Measurements from ENCODE around the gene TRMT44.
"Not testable (repeated sequence)": the region's sequence is repeated elsewhere in the genome, so short reads cannot be mapped to it uniquely, and the experiment has no call there.

TRMT44 gene

DNA sequence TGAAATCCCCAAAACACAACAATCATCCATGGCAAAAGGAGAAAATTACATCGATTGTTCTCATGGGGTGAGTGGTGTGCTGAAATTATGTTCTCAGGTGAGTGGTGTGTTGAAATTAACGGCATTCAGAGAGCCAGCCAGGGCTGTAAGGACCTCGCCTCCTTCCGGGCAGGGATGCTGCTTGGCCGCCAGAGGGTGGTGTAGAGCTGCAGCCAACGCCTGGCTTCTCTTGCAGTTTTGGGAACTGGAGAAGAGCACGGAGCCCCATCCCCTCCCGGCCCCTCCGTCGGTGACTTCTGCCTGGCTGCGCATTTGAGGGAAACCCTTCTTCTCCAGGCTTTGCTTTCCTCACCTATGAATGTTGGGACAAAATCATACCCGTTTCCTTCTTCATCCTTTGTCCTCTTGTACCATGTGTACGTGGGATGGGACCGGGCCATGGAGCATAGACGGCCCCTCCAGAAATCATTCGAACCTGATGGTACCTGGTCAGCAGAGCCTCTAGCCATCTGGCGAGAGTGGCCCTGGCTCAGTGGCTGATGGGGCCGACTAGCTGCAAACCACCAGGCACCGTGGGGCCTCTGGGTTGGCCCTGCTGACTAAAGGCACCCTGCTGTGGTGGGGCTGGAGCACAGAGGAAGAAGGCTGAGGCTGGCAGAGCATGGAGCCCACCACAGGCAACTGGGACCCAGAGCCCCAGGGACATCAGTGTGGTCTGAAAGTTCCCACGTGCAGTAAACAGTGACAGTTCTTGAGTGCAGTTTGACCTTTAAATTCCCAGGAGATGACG lies 28.4 kb downstream of the TRMT44 start:
- DNase-seq (ENCODE audit: low read depth, low spot score), result peak; percentile 83

DNA sequence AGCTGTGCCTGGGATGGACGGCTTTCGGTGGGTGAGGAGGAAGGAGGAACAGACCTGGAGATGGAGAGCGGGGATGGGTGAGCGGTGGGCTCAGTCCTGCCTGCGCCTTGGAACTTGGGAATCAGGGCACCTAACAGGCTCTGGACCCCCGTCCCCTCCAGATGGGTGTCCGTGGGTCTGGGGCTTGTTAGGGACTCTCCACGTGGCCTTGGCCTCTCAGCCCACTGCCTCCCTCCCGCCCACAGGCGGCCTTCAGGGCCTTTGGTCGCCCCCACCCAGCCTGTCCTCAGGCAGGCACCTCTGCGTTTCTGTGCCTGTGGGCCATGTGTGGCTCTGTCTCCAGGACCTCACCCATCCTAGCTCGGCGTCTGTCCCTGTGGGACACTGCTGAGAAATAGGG lies 29.0 kb downstream of the TRMT44 start:
- DNase-seq (ENCODE audit: low read depth, low spot score), result no peak

DNA sequence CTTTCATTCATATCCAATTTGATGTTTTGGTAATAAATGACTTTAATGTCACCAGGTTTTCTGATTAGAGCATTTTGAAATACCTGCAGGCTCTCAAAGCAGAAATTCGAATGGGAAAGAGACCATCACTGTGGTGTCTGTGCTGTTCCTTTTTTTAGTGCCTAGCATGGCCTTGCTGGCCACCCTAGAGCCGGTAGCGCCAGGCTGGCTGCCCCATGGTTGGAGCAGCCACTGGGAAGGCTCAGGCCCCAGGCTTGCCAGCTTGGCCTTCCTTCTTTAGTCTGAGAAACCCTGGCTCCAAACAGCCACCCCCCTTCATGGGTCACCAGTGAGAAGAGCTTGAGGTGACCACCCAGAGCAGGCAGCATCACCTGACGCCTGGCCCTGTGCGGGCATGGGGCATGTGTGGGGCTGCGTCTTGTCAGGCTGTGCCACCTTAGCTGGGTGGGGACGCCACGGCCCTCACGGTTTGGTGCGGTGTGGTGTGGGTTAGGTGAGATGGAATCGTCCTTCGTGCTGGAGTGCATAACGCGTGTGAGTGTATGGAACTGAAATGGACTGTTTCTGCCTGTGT lies 30.0 kb downstream of the TRMT44 start:
- no peak for DNase-seq (ENCODE audit: low read depth, low spot score)

DNA sequence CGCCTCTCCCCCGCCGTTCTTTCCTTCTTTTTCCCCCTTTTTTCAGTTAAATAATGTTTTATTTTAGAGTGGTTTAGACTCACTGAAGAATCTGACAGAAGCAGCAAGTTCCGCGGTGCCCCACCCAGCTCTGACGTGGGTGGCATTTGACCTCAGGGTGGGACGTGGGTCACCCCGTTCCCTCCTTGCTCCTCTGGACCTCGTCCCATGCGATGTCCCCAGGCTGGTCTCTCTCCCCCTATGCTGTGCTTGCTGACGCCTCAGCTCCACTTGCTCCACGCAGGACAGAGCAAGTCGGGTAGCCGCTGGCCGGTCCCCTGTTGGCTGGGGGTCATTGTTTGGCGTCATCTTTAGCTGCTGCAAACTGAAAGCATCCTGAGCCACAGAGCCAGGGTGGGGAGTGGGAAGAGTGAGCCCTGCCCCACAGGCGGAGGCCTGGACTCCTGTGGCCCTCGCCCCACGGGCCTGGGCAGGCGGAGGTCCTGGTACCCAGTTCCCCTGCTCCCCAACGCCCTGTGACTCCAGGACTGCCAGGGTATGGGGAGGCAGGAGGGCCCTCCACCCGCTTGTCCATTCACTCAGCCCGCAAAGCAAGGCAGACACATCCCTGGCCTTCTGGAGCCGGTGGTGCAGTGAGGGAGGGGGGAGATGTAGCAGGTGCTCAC lies 30.8 kb downstream of the TRMT44 start:
- DNase-seq (ENCODE audit: low read depth, low spot score), result no peak

DNA sequence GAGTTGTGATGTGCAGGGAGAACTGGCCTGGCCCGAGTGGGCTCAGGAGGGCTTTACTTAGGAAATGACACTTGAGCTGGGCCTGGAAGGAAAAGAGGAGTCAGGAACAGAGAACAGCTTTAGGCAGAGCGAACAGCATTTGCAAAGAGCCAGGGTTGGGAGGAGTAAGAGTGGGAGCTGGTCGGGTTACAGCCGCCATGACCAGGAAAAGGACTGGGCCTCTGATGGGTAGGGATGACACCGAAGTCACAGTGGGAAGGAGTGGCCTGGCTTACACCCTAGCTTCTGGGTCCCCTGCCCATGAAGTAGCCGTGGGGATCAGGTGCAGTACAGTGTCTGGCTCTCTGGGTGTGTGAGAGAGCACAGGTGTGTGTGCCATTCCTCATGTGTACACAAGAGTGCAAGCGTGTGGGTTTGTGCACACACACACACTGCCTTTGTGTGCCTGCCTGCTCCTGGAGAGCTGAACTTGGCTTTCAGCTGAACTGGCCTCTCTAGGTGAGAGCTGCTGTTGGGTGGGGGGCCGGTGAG lies 31.6 kb downstream of the TRMT44 start:
- no peak for DNase-seq (ENCODE audit: low read depth, low spot score)

DNA sequence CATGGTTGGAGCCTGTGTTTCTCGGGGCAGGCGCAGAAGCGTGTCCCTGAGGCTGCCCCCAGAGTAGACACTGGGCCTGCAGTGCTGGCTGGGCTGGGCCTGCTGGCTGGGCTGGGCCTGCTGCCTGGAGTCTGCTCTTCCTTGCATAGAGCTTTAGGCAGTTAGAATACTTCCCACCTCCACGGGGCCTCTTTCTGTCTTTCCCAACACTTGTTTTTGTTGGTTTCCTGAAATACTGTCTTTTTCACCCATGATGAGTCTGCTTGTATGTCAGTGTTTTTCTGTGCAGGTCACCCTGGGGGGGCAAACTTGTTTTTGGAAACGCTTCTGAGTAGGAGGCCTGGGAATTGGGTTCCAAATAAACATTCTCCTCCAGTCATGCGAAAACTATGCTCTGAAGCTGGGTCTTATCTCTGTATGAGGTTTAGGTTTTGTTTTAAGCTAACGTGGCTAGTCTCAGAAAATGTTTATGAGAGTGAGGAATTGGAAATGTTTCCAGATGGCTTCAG lies 32.2 kb downstream of the TRMT44 start:
- DNase-seq (ENCODE audit: low read depth, low spot score), result peak; percentile 94

DNA sequence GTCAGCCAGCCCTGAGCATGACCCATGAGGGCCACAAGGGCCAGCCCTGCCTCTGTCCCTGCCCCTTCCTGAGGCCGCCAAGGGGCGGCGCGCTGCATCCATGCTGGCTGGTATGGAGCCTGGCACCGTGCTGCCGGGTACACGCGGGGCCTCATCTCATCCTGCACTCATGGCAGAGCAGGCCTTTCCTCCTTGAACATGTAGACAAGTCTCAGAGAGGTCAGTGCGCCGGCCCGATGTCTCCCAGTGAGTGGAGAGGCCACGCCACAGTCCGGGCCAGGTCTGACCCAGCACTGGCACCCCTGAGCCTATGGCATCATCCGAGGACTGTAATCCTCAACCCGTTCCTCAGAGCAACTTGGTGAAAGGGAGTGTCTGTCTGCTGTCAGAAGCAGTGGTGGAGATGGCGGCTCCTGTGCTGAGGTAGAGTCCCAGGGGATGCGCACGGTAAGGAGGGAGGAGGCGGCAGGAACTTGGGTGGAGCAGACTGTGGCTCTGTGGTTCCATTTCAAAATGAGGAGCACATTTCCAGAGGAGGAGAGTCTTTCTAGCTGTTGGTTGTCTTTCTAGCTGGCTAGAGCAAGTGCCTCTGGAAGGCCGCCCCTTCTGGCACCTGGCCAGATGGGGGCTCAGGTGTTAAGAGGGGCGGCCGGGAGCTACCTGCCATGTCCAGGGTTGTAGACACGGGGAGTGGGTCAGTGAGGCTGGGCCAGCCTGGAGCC lies 32.8 kb downstream of the TRMT44 start:
- DNase-seq (ENCODE audit: low read depth, low spot score), result no peak

DNA sequence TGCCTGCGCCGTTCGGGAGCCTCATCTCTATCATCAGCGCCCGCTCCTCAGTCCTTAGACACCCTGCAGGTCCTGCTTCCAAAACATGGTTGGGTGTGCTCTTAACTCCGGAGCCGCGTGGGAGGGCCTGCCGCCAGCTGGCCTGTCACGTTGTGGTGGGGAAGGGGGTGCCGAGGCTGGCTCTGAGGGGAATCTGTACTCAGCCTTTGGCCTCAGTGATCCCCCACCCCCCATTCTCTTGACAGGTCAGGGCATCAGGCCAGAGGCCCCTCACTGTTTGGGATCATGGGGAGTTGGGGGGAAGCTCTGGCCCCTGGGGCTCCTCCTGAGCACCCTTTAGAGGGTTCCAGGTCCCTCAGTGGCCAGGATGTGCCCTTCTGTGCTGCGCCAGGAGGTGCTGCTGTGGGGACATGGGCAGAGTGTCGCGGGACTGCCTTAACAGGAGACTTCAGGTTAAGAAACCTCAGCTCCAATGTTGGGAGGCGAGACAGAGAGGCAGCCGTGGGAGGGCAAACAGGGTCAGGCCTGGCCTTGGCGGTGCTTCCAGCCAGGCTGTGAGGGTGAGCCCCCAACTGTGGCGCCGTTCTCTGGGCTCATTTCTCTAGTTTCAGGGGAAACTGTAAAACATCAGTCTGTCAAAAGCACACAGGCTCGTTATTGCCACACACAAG lies 33.5 kb downstream of the TRMT44 start:
- DNase-seq (ENCODE audit: low read depth, low spot score), result no peak

DNA sequence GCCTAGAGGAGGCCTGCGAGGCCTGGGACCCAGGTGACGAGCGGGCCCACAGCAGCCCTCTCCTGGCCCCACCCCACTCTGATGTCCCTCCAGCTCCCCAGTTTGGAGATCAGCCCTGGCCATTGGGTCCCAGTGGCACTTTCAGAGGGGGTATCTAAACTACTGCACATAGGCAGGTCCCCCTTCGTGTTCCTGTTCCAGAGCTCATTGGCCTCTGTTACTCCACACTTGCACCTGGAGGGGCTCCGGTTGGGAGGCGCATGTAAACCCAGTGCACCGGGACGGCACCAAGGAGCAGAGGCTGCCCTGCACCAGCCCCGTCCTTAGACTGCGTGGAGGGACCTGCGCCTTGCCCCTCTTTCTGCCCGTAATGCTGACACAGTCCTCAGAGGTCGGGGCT lies 34.3 kb downstream of the TRMT44 start:
- DNase-seq (ENCODE audit: low read depth, low spot score), result no peak

DNA sequence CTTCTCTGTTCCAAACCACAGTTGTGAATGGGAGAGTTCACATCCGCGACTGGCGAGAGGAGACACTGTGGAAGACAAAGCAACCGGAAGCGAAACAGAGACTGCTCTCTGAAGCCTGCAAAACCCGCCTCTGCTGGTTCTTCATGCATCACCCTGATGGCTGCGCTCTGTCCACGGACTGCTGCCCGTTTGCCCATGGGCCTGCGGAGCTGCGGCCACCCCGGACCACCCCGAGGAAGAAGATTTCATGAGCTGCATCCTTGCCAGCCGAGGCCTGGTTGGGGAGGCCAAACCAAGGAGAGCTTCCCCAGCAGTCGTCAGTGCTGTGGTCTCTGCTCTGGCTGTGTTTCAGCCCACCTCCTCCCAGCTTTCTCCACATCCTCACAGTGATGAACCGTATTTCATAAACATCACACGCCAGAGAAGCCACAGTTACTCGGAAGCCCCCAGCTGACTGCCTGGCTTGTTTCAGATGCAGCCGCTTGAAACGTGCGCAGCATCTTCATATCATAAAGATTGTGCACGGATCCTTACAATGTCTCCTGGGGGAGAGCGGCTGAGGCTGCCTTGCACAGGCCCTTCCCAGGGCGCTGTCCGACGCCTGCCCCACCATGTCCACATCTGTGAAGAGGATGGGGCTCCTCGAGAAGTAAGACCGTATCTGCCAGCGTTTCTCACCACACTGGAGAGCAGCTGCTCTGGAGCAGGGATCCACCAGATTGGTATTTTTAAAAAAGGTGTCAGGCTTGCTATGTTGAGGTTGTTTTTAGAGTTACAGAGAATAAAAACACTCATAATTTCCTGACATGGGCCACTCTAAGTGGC lies 35.4 kb downstream of the TRMT44 start:
- no peak for DNase-seq (ENCODE audit: low read depth, low spot score)

DNA sequence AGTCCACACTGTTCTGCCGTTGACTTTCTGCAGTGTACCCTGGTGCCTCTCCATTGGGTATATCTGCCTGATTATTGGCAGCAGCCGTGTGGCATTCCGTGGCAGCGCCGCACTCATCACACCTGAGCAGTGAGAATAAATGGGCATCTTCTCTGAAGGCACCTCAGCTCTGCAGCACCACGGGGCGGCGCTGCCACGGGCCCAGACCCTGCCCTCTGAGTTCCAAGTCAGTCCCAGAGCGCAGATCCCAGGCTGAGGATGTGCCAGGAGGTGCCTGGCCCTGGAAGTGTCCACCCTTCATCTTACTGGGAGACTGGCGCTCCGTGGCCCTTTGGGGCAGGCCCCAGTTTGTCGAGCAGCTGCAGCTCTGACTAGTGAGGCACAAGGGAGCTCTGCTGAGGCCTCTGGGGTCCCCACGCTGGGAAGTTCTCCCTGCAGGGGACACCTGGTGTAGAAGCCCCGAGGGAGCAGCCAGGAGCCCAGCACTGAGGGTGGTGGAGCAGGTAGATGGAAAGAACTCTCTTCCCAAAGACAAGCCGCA lies 36.6 kb downstream of the TRMT44 start:
- DNase-seq (ENCODE audit: low read depth, low spot score), result no peak

DNA sequence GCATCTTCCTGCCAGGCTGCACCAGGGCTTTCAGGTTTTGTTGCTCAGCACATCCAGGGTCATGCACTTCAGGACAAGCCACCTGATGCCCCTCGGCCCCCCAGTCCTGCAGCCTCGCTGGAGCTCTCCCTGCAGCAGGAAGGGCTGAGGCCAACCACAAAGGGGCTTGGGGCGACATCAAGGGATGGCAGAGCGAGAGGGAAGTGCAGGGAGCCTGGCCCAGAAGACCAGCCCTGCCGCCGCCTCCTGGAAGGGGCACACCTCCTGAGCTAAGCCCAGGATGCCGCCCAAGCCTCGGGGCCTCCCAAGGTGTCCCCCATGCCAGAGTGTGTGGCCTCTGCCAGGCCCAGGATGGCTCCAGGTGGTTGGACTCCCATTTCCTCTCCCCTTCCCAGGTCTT lies 37.1 kb downstream of the TRMT44 start:
- DNase-seq (ENCODE audit: low read depth, low spot score), result no peak

DNA sequence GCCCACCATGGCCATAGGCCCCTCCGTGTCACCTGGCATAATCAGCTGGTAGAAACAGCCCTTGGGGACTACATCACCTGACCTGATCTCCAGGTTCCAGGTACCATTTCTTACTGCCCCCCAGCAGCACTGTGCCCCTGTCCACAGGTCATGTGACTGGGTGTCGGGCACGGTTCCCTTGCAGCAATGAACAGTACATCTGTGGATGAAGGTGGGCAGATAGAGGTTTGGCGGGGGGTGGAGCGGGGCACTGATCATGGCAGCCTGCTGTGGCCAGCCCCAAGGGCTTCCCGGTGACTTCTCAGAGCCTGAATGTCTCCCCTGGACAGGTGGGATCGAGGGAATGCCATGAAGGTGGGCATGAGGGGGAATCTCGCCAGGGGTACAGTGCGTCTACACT lies 37.8 kb downstream of the TRMT44 start:
- no peak for DNase-seq (ENCODE audit: low read depth, low spot score)

DNA sequence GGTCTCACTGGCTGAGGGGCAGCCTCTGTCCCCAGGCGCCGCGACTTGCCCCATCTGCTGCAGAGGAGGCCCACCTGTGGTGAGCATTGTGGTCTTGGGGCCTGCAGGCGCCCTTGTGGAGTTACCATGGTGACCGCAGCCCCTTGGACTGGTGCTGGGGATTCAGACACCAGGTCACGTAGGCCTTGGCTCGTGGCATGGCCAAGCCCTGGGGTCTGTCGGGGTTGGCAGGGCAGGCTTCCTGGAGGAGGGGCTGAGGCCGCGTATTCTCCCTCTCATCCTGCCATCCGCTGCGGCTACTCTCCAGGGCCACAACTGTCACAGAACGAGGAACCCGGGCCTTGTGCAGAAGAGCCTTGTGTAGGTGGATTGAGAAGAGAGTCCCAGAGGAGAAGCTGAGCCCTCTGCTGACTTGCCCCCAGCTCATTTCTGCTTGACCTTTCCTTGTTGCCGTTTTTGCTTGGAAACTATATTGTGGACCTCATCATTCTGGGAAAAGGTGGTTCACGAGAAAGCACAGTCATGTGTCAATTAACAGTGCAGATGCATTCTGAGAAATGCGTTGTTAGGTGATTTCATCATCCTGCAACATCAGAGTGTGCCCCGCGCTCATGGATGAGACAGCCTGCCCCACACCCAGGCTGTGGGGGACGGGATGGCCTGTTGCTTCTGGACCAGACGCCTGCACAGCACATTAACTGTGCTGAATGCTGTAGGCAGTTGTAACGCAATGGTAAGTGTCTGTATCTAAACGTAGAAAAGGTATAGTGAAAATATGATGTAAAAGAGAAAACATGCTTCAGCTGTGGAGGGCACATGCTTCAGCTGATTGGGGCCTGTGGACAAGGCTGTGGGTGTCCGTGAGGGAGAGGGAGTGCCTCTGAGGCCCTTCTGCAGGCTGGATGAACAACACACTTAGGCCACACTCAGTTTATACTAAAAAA lies 38.5 kb downstream of the TRMT44 start:
- no peak for DNase-seq (ENCODE audit: low read depth, low spot score)

DNA sequence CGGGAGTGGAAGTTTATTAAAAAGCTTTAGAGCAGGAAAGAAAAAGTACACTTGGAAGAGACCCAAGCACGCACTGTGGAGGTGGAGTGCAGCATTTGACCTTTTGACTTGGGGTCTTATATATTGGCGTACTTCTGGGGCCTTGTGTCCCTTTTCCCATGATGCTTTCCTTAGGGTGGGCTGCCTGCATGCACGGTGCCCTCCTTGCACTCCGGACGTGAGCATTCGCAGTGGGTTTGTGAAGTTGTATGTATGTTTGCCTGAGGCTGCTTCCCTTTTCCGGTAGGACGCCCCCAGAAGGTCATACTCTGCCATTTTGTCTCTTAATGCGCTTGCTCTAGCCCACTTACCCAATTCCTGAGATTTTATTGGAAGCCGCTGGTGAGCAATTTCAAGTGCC lies 39.6 kb downstream of the TRMT44 start:
- DNase-seq (ENCODE audit: low read depth, low spot score), result no peak

DNA sequence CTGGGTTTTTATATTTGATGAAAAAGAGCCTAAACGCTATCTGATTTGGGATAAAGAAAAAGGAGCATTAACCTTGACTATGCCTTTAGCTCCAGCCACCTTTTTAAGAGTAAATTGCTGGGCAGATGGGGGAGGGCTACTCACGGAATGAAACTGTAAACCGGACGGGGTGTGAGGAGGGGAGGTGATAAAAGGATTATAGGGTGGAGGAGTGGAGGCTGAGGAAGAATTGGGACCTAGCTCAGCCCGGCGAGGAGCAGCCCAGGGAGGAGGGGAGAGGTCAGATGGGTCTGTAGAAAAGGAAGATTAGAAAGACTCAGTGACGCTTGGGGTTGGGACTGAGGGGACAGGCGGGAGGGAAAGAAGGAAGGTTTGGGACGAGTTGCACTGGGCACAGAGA lies 46.1 kb downstream of the TRMT44 start:
- DNase-seq (ENCODE audit: low read depth, low spot score), result not testable (repeated sequence)

DNA sequence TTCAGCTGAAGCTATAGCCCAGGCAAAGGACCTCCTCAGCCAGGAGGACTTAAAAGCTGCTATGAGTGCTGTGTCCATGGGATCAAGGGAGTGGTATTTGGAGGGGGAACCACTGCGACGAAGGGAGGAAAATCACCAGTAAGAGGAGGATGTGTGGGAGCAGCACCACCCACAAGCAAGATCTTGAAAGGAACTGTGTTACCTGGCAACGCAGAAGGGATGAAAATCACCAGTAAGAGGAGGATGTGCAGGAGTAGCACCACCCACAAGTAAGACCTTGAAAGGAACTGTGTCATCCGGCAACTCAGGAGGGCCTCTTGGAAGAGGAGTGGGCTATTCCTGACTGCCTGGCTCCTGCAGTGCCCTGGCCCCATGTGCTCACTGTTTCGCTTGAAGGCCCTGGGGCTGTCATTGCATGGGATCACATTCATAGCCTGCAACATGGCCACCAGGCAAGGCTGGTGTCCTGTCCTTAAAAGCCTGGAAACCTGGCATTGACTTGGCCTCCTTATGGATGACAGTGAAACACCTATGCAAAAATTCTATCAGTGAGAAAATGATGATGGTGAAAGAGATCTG lies 48.3 kb downstream of the TRMT44 start:
- DNase-seq (ENCODE audit: low read depth, low spot score), result no peak

DNA sequence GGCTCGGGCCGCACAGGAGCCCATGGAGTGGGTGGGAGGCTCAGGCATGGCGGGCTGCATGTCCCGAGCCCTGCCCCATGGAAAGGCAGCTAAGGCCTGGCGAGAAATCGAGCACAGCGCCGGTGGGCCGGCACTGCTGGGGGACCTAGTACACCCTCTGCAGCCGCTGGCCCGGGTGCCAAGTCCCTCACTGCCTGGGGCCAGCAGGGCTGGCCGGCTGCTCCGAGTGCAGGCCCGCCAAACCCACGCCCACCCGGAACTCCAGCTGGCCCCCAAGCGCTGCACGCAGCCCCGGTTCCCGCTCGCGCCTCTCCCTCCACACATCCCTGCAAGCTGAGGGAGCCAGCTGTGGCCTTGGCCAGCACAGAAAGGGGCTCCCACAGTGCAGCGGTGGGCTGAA lies 50.9 kb downstream of the TRMT44 start:
- DNase-seq (ENCODE audit: low read depth, low spot score), result not testable (repeated sequence)

DNA sequence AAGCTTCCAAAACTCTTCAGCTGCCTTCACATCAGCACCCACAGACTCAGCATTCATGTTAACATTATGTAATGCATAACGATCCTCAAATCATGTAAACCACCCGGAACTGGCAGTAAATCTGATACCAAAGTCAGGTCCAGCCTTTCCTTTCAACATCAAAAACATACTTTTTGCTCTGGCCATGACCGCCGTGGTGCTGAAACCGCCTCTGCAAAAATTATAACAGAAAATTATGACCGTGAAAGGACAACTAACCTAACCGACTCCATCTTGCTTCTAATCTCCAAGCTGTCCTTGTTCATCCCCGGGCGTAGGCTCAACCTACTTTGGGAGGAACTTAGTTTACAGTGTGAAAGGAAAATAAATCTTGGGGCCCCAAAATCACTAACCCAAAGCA lies 51.6 kb downstream of the TRMT44 start:
- no peak for DNase-seq (ENCODE audit: low read depth, low spot score)

All from astrocyte of the hippocampus (primary cell).